Neural crest cell (in vitro differentiated cells): ENCODE measurements around the gene CD109. TPM values are rescaled to one million over a fixed set of nuclear protein-coding genes. Genes with fewer than 3 reads are reported as not detected.
"Not testable (repeated sequence)": the region's sequence is repeated elsewhere in the genome, so short reads cannot be mapped to it uniquely, and the experiment has no call there.

Experiments used
- DNase-seq: peaks from one replicate; pipeline ENCODE4 v3.0.0; 2021; ENCODE audit warnings: low read depth, mixed read lengths, low spot score
- H3K27ac Mint-ChIP-seq: one replicate; pipeline ENCODE4 v1.8.0; 2021; ENCODE audit warnings: mild to moderate bottlenecking, mixed read lengths; ENCODE audit not compliant: unreplicated experiment
- H3K27me3 Mint-ChIP-seq: 2 replicates; pipeline ENCODE4 v1.8.0; 2021; ENCODE audit warnings: low read depth, mild to moderate bottlenecking, mixed read lengths
- H3K36me3 Mint-ChIP-seq: 2 replicates; pipeline ENCODE4 v1.8.0; 2021; ENCODE audit warnings: low read depth, mild to moderate bottlenecking, mixed read lengths
- H3K4me1 Mint-ChIP-seq: 2 replicates; pipeline ENCODE4 v1.8.0; 2021; ENCODE audit warnings: mixed read lengths
- H3K4me3 Mint-ChIP-seq: one replicate; pipeline ENCODE4 v1.8.0; 2021; ENCODE audit warnings: mild to moderate bottlenecking, mixed read lengths
- H3K9me3 Mint-ChIP-seq: 2 replicates; pipeline ENCODE4 v1.8.0; 2021; ENCODE audit warnings: mixed read lengths
- total RNA-seq: library from RNA; stranded (reverse); gene quantifications from 2 replicates; pipeline ENCODE4 v1.2.1, GENCODE V29; 2021
- TF ChIP-seq, protein P1 (sequence below): fragments of 200-600 bp; sonication (generic); conservative IDR thresholded peaks from 2 replicates; pipeline ENCODE4 v1.5.0; 2021; ENCODE audit warnings: antibody characterized with exemption, mild to moderate bottlenecking

The CD109 gene
- total RNA-seq, 1 donor from 2014 or later, result 0.84 TPM

DNA sequence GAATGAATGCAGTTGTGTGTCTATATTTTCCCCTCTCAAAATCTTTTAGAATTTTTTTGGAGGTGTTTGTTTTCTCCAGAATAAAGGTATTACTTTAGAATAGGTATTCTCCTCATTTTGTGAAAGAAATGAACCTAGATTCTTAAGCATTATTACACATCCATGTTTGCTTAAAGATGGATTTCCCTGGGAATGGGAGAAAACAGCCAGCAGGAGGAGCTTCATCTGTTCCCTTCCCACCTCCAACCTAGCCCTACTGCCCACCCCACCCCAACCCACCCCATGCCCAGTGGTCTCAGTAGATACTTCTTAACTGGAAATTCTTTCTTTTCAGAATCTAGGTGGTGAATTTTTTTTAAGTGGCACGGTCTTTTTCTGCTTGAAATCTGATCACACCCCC is 127.8 kb downstream of the CD109 start:
- DNase-seq, result no peak
- no peaks in the 10 kb centered on the region for H3K36me3 Mint-ChIP-seq
- no peak overlapping the region for H3K4me3 Mint-ChIP-seq
- H3K27me3 Mint-ChIP-seq, result no peaks in the 10 kb centered on the region
- H3K9me3 Mint-ChIP-seq, result no peaks in the 10 kb centered on the region
- no peaks in the 10 kb centered on the region for H3K4me1 Mint-ChIP-seq
- no peak overlapping the region for H3K27ac Mint-ChIP-seq
- TF ChIP-seq, protein P1, sequence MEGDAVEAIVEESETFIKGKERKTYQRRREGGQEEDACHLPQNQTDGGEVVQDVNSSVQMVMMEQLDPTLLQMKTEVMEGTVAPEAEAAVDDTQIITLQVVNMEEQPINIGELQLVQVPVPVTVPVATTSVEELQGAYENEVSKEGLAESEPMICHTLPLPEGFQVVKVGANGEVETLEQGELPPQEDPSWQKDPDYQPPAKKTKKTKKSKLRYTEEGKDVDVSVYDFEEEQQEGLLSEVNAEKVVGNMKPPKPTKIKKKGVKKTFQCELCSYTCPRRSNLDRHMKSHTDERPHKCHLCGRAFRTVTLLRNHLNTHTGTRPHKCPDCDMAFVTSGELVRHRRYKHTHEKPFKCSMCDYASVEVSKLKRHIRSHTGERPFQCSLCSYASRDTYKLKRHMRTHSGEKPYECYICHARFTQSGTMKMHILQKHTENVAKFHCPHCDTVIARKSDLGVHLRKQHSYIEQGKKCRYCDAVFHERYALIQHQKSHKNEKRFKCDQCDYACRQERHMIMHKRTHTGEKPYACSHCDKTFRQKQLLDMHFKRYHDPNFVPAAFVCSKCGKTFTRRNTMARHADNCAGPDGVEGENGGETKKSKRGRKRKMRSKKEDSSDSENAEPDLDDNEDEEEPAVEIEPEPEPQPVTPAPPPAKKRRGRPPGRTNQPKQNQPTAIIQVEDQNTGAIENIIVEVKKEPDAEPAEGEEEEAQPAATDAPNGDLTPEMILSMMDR, result peak; percentile 16

DNA sequence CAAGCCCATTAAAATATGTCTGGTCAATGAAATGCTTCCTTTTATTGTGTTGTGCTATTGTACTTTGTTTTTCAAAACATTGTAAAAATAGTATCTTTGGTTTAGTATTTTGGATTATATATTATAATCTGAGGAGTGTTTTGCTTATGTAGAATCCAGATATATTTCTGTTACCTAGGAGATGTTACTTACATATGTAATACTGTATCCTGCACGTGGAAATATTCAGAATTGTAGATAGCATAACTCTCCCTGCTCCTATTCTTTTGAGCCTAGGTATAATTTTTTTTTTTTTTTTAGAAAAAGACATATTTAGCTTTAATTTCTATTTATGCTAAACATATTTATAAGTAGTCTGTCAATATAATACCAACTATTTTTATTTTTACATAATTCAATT is 130.6 kb downstream of the CD109 start:
- no peaks in the 10 kb centered on the region for H3K9me3 Mint-ChIP-seq
- TF ChIP-seq, protein P1, result no peak
- no peaks in the 10 kb centered on the region for H3K36me3 Mint-ChIP-seq
- H3K4me3 Mint-ChIP-seq, result no peak overlapping the region
- H3K4me1 Mint-ChIP-seq, result no peaks in the 10 kb centered on the region
- H3K27me3 Mint-ChIP-seq, result no peaks in the 10 kb centered on the region
- no peak for DNase-seq
- no peak overlapping the region for H3K27ac Mint-ChIP-seq

DNA sequence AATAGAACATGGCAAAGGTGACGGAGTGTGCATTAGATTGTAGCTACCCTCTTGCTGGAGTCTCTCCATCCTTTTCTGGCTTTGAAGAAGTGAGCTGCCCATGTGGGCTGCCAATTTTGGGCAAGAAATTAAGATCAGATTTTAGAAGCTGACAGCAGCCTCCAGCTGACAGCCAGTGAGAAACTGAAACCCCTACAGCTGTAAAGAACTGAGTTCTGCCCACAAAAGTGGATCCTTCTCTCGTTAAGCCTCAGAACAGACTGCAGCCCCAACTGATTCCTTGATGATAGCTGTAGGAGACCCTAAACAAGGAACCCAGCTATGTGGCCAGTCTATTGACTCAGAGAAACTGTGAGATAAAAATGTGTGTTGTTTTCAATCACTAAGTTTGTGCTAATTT is 134.1 kb downstream of the CD109 start:
- H3K36me3 Mint-ChIP-seq, result no peaks in the 10 kb centered on the region
- H3K27ac Mint-ChIP-seq, result no peak overlapping the region
- DNase-seq, result no peak
- H3K27me3 Mint-ChIP-seq, result no peaks in the 10 kb centered on the region
- no peak overlapping the region for H3K4me3 Mint-ChIP-seq
- peaks cover 3% of the 10 kb centered on the region for H3K9me3 Mint-ChIP-seq
- H3K4me1 Mint-ChIP-seq, result no peaks in the 10 kb centered on the region
- TF ChIP-seq, protein P1, result no peak

DNA sequence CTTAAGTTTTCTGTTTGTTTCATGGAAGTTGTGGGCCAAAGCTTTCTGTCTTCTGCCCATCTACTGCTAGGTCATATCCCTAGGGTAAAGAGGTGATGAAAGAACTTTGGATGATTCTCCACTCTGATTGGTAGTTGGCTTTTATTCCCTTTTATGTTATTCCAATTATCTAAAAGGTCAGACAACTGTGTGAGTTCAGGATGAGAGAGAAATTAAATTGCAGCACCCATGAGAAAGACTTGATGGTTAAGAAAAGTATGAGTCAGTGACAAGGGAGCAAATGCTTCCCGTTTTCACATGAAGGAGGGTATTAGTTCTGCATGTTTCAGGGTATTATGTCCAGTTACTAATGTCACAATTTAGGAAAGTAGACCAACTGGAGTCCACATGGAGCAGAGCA is 136.3 kb downstream of the CD109 start:
- Mint-ChIP-seq H3K36me3 (no peaks in the 10 kb centered on the region), H3K27ac (no peak overlapping the region), H3K4me1 (no peaks in the 10 kb centered on the region), H3K4me3 (no peak overlapping the region), H3K27me3 (no peaks in the 10 kb centered on the region), H3K9me3 (peaks cover 3% of the 10 kb centered on the region)
- TF ChIP-seq, protein P1, result no peak
- no peak for DNase-seq

DNA sequence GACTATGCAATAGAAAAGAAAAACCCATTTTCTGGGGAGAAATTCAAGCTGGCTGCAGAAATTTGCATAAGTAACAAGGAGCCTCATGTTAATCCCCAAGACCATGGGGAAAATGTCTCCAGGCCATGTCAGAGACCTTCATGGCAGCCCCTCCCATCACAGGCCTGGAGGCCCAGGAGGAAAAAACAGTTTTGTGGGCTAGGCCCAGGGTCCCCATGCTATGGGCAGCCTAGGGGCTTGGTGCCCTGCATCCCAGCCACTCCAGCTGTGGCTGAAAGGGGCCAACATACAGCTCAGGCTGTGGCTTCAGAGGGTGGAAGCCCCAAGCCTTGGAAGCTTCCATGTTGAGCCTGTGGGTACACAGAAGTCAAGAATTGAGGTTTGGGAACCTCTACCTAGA is 148.7 kb downstream of the CD109 start:
- not testable (repeated sequence) for DNase-seq, H3K4me1 Mint-ChIP-seq, H3K27me3 Mint-ChIP-seq, H3K4me3 Mint-ChIP-seq, H3K27ac Mint-ChIP-seq
- Mint-ChIP-seq H3K36me3 (peaks cover 16% of the 10 kb centered on the region), H3K9me3 (peaks cover 17% of the 10 kb centered on the region)

DNA sequence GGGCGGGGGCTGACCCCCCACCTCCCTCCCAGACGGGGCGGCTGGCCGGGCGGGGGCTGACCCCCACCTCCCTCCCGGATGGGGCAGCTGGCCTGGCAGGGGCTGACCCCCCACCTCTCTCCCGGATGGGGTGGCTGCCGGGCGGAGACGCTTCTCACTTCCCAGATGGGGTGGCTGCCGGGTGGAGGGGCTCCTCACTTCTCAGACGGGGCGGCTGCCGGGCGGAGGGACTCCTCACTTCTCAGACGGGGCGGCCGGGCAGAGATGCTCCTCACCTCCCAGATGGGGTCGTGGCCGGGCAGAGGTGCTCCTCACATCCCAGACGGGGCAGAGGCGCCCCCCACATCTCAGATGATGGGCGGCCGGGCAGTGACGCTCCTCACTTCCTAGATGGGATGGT is 155.0 kb downstream of the CD109 start:
- H3K36me3 Mint-ChIP-seq, H3K4me1 Mint-ChIP-seq, DNase-seq, H3K27ac Mint-ChIP-seq, H3K9me3 Mint-ChIP-seq, H3K4me3 Mint-ChIP-seq, H3K27me3 Mint-ChIP-seq: not testable (repeated sequence)
